Measurements from ENCODE around the gene TIE1. TPM values are rescaled to one million over a fixed set of nuclear protein-coding genes. Genes with fewer than 3 reads are reported as not detected.

TIE1 gene
- polyA plus RNA-seq, 3 donors, result 0.16 TPM; not detected in 2

- H3K27ac Mint-ChIP-seq, result peak overlapping the region in 1 of 7 donors; percentile 55
- H3K9me3 ChIP-seq (replicated peaks in 1 of 2; ENCODE audit: control insufficient read depth in 1 of 2, insufficient read depth in 1 of 2, low read length in 2 of 2), result no peaks in the 10 kb centered on the region
- H3K79me2 ChIP-seq (ENCODE audit: insufficient read depth, low read length), result no peaks in the 10 kb centered on the region
- H3K36me3 Mint-ChIP-seq, result no peaks in the 10 kb centered on the region
- H3K27me3 ChIP-seq (ENCODE audit: control insufficient read depth in 2 of 2, insufficient read depth in 2 of 2, low read length in 2 of 2), result no peaks in the 10 kb centered on the region
- no peaks in the 10 kb centered on the region for H4K20me1 ChIP-seq (ENCODE audit: insufficient read depth, low read length)
- peaks cover 0 to 2% (median 0%) of the 10 kb centered on the region in 7 donors for H3K9me3 Mint-ChIP-seq
- H3K9ac ChIP-seq (ENCODE audit: insufficient read depth, low read length, poor library complexity, severe bottlenecking), result no peak overlapping the region
- H3K4me3 Mint-ChIP-seq, result no peak overlapping the region
- no peaks in the 10 kb centered on the region for H3K36me3 ChIP-seq (replicated peaks in 1 of 2; ENCODE audit: control insufficient read depth in 1 of 2, insufficient read depth in 2 of 2, low read length in 2 of 2)
- peaks cover 0 to 5% of the 10 kb centered on the region in 2 donors for H3K4me1 ChIP-seq (ENCODE audit: control insufficient read depth in 1 of 2, insufficient read depth in 2 of 2, low read length in 2 of 2)
- TF ChIP-seq, protein P1, sequence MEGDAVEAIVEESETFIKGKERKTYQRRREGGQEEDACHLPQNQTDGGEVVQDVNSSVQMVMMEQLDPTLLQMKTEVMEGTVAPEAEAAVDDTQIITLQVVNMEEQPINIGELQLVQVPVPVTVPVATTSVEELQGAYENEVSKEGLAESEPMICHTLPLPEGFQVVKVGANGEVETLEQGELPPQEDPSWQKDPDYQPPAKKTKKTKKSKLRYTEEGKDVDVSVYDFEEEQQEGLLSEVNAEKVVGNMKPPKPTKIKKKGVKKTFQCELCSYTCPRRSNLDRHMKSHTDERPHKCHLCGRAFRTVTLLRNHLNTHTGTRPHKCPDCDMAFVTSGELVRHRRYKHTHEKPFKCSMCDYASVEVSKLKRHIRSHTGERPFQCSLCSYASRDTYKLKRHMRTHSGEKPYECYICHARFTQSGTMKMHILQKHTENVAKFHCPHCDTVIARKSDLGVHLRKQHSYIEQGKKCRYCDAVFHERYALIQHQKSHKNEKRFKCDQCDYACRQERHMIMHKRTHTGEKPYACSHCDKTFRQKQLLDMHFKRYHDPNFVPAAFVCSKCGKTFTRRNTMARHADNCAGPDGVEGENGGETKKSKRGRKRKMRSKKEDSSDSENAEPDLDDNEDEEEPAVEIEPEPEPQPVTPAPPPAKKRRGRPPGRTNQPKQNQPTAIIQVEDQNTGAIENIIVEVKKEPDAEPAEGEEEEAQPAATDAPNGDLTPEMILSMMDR (IDR thresholded peaks at IDR 0.05), result no peak
- intact Hi-C loops (cut with micrococcal nuclease), result no loop called here
- peaks cover 8% of the 10 kb centered on the region for H3K4me1 Mint-ChIP-seq
- H3K4me3 ChIP-seq (replicated peaks in 1 of 3; ENCODE audit: low read depth in 2 of 3, low read length in 3 of 3), result no peak overlapping the region
- 10% methylated on average over 6 of the region's 8 CpGs for WGBS (ENCODE audit: insufficient coverage)
- DNase-seq, result no peak
- peak overlapping the region; percentile 29 for H2AFZ ChIP-seq (ENCODE audit: insufficient read depth, low read depth, low read length, poor library complexity, severe bottlenecking)
- H3K4me2 ChIP-seq (replicated peaks; ENCODE audit: extremely low read depth, low read length, poor library complexity, severe bottlenecking), result no peak overlapping the region
- no peak overlapping the region for H3K27ac ChIP-seq (ENCODE audit: low read depth in 1 of 2, low read length in 2 of 2)
- peaks cover 0 to 4% (median 2%) of the 10 kb centered on the region in 3 donors for H3K27me3 Mint-ChIP-seq (ENCODE audit: low read depth in 3 of 3)
These were observed 3.5 kb downstream of the TIE1 start for GRCh38 chr1:43304314-43304681.

- no peak for DNase-seq
- Histone ChIP-seq H3K4me3 (replicated peaks in 1 of 3; ENCODE audit: low read depth in 2 of 3, low read length in 3 of 3) (no peak overlapping the region), H3K4me2 (replicated peaks; ENCODE audit: extremely low read depth, low read length, poor library complexity, severe bottlenecking) (no peak overlapping the region), H3K79me2 (ENCODE audit: insufficient read depth, low read length) (no peaks in the 10 kb centered on the region), H3K27ac (ENCODE audit: low read depth in 1 of 2, low read length in 2 of 2) (no peak overlapping the region), H3K27me3 (ENCODE audit: control insufficient read depth in 2 of 2, insufficient read depth in 2 of 2, low read length in 2 of 2) (no peaks in the 10 kb centered on the region), H3K36me3 (replicated peaks in 1 of 2; ENCODE audit: control insufficient read depth in 1 of 2, insufficient read depth in 2 of 2, low read length in 2 of 2) (no peaks in the 10 kb centered on the region), H2AFZ (ENCODE audit: insufficient read depth, low read depth, low read length, poor library complexity, severe bottlenecking) (no peak overlapping the region), H3K9ac (ENCODE audit: insufficient read depth, low read length, poor library complexity, severe bottlenecking) (no peak overlapping the region), H4K20me1 (ENCODE audit: insufficient read depth, low read length) (no peaks in the 10 kb centered on the region), H3K4me1 (ENCODE audit: control insufficient read depth in 1 of 2, insufficient read depth in 2 of 2, low read length in 2 of 2) (peaks cover 0 to 5% of the 10 kb centered on the region in 2 donors), H3K9me3 (replicated peaks in 1 of 2; ENCODE audit: control insufficient read depth in 1 of 2, insufficient read depth in 1 of 2, low read length in 2 of 2) (no peaks in the 10 kb centered on the region)
- H3K9me3 Mint-ChIP-seq, result peaks cover 0 to 2% (median 0%) of the 10 kb centered on the region in 7 donors
- WGBS (ENCODE audit: insufficient coverage), result 96% methylated on average over 44 of the region's 46 CpGs
- no peak overlapping the region for H3K27ac Mint-ChIP-seq
- H3K4me1 Mint-ChIP-seq, result peaks cover 8% of the 10 kb centered on the region
- H3K36me3 Mint-ChIP-seq, result no peaks in the 10 kb centered on the region
- TF ChIP-seq, protein P1 (IDR thresholded peaks at IDR 0.05), result no peak
- H3K27me3 Mint-ChIP-seq (ENCODE audit: low read depth in 3 of 3), result peaks cover 0 to 4% (median 1%) of the 10 kb centered on the region in 3 donors
- intact Hi-C loops (cut with micrococcal nuclease), result no loop called here
- H3K4me3 Mint-ChIP-seq, result no peak overlapping the region
These were observed 4.1 kb downstream of the TIE1 start for GRCh38 chr1:43304771-43305300.

Measured in CD14-positive monocyte (primary cell).